Activated CD8-positive, alpha-beta memory T cell treated with anti-CD3 and anti-CD28 coated beads, Interleukin-2, amount 50 U/mL, for 1 hour (primary cell): ENCODE data around the gene SELENOO.
A peak's percentile ranks its signal among the peaks of the same experiment; 100 is the strongest.

Experiments
- DNase-seq: peaks from one replicate; pipeline ENCODE4 v3.0.0-alpha.2; 2020; ENCODE audit errors: extremely low read depth

SELENOO gene

DNA sequence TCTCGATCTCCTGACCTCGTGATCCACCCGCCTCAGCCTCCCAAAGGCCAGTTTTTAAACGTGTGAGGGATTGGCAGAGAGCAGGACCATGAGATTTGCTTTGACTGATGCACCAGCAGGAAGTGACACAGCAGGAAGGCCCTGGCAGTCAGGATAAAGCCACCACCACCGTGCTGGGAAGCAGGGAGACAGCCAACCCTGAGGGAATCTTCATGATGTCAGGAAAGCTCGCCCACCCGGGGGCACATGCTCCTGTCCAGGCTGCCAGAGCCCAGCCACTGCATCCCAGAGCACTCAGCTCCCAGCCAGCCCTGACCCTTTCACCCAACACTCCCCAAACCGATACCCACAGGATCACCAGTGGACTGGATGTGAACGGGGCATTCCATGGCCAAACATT lies 37.9 kb downstream of the SELENOO start:
- DNase-seq, result no peak

DNA sequence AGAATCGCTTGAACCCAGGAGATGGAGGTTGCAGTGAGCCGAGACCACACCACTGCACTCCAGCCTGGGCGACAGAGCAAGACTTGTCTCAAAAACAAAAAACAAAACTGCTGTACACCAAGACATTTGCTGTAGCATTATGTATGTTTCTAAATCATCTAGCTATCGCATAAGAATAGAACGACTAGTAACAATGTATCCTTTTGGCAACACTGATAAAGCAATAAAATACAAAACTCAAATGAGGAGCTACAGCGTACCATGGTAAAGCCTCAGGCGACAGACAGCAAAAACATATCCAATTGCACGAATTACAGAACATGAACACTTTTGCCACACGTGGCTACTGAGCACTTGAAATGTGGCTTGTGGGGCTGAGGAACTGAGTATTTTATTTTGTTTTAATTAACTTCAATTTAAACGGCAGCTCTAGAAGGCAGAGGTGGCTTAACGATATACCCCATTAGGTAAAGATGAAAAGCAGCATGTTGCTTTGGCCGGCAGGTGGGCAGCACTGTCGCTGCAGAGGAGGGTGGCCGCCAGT lies 41.7 kb downstream of the SELENOO start:
- no peak for DNase-seq

DNA sequence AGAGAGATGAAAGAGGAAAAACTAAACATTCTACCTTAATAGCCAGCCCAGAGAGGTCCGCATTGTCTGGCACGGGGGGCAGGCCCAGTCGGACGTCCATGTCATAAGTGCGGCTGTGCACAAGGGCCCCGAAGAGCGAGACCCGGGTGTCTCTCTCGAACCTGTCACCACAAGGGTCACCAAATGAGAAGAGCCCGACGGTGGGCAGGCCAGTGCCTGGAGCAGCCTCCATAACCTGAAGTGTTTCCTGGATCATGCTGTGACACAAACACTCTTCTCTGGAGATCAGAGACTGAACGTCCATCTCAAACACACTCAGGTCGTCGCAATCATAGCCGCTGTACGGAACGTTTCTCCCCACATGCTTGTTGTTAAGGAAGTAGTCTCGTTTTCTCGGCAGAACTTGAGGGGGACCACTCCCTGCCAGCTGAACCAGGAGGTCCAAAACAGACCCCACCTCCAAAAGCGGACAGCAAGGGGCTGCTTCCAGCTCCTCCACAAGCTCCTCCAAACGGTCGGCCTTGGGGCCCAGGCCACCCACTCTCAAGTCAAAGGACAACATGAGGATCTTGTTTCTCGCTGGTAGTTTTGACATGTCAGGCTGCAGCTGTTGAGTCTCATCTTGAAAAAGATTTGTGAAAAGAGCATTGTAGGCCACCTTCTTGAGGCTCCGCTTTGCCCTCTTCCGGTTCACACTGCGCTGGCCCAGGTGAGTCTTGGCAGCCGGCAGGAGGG lies 43.0 kb downstream of the SELENOO start:
- DNase-seq, result no peak

DNA sequence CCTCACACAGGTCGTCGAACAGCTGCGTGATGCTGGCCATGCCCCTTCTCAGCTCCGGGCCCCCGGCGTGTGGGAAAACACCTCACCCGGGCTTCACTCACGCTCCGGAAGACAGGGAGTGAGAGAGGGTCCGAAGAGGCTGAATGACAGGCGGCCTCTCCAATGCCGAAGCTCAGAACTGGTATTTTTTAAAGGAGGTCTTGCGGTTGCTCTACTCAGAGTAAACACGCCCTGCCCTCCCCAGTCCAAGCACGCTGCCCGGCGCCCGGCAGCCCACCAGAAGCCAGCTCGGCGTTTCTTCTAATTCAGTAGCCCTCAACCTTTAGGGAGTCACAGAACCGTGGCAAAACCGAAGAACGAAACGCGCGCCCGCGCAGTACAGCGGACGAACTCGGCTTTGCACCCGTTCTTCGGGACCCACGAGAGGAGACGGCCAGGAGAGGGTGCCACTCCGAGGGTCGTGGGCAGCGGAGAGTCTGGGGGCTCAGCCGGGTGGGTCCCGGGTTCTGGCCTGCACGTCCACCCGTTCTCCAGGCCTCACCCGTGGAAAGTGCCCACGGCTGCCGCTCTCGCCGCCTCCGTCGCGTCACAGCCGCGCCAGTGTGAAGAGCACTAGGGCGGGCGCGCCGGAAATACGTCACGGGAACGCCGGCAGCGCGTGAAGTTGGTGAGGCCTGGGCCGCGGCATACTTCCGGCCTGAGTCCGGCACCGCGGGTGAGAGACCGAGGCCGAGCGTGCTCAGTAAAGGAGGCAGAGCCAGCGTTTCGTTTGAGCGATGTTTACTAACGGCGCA lies 43.8 kb downstream of the SELENOO start, which contains the start of gene TUBGCP6:
Gene TUBGCP6, minus strand, starts transcription at position 604 of the 794 bp plus-strand sequence. Its CDS starts 564 bp downstream, at position 40.
- DNase-seq, result peak; percentile 64

DNA sequence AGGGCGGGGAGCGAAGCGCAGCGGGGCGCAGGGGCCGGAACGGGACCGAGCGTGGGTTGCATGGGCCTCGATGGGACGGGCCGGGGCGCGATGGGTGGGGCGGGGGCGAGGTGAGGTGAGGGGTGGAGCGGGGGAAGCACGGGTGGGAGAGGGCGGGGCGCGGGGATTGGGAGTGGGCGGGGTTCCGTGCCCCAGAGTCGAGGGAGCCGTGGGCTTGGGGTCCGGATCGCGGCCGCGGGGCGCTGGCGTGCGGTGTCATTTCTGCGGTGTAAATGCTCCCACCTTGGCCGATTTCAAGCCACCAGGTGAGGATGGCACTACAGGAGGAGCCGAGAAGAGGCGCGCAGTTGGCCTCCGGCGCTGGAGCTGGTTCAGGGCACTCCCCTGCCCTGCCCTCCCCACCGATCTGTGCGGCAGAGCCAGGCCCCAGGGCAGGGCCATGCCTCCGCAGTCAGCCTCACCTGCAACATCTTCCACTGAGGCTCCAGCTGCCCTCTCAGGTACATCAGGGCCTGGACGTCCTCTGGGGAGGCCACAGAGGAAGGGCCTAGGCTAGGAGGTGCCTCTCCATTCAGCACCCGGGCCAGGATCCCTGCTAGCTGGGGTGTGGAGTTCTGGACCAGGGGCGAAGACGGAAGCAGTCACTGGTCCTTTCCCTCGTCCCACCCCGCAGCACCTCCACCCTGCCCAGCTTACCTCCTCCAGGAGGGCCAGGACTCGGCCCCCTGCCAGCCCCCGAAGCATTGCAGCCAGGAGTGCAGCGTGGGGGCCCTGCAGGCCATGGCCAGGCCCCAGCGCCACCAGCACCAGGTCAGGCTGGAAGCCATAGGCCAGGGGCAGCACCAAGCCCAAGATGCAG lies 44.6 kb downstream of the SELENOO start:
- DNase-seq, result no peak

DNA sequence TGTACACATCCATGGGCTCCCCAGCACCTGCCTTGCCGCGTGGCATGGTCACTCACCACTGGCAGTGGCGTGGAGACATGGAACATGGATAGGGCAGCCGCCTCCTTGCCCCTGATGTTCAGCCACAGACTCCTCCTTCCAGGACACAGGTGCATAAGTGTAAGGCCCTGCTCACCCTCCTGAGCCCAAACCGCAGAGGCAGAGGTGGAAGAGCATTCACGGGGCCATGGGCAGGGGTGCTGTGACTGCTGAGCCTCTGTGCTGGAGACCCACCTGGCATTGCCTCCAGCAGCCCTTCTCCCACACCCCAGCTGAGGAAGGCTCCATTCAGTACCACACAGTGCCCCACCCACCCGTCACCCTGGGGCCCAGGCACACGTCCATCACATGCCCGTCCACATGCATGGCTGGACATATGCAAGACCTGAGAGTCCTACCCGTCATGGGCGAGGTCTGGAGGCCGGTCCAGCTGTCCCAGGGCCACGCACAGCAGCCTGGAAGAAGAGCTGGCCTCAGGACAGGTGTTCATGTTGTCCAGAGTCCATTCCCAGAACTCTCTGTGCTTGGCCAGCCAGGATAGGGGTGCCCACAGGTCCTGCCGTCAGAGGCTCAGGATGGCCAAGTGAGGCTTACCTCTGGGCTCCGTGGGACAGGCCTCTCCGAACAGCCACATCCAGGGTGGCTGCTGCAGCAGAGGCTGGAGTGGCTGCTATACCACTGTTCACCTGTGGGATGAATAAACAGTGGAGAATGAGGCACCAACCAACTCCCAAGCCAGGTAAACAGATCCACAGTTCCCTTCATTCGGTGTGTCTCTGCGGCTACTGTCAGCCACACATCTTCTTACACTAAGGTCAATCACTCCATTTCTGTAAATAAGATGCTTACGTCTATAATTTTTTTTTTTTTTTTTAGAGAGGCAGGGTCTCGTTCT lies 45.7 kb downstream of the SELENOO start:
- DNase-seq, result no peak

DNA sequence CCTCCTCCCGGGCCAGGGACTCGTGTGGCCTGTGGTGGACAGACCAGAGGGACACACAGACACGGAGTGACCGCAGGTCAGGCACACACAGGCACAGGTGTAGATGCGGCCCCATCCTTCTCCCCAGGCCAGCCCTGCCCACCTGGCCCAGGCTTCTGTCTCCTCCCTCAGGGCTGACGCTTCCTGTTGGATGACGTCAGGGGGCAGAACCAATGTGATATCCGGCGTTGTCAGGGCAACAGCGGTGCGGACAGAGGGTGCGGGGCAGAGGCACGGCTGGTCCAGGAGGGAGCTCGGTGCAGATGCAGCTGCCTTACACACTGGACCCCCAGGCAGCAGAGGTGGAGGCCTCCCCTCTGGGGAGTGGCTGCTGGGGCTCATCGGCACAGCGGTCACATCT lies 46.9 kb downstream of the SELENOO start:
- DNase-seq, result no peak

DNA sequence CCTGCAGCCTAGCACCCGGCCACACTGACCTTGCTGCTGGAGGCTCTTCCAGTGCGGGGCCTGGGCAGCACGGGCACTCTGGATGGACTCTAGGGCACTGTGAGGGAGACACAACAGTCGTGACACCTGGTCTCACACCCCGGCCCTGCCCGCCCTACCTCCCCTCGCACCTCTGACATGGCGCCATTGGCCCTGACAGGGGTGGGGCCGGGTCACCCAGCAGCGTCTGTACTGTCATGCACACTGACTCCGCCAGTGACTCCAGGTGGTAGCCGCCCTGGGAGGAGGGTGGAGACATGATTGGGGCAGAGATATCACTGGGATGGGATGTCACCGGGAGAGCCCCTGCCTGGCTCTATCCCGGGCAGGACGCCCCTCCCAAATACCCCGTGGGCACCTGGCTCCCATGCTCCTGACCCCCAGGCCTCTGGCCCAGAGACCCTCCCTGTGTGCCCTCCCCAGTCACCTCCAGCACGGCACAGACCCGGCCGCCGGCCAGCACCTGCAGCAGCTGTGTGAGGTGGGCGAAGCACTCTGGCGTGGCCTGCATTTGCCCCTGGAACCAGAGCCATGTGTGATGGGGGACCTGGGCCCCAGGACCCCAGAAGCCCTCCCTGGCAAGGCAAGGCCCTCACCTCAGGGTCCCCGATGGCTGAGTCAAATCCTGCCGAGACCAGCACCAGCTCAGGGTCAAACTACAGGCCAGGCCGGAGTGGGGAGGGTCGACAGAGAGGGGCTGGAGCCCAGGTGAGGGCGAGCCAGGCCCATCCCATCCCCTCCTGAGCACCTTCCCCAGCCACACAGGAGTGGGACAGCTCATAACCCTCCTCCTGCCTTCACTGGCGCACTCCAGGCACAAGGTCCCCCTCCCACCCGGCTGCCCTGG lies 47.6 kb downstream of the SELENOO start:
- no peak for DNase-seq

DNA sequence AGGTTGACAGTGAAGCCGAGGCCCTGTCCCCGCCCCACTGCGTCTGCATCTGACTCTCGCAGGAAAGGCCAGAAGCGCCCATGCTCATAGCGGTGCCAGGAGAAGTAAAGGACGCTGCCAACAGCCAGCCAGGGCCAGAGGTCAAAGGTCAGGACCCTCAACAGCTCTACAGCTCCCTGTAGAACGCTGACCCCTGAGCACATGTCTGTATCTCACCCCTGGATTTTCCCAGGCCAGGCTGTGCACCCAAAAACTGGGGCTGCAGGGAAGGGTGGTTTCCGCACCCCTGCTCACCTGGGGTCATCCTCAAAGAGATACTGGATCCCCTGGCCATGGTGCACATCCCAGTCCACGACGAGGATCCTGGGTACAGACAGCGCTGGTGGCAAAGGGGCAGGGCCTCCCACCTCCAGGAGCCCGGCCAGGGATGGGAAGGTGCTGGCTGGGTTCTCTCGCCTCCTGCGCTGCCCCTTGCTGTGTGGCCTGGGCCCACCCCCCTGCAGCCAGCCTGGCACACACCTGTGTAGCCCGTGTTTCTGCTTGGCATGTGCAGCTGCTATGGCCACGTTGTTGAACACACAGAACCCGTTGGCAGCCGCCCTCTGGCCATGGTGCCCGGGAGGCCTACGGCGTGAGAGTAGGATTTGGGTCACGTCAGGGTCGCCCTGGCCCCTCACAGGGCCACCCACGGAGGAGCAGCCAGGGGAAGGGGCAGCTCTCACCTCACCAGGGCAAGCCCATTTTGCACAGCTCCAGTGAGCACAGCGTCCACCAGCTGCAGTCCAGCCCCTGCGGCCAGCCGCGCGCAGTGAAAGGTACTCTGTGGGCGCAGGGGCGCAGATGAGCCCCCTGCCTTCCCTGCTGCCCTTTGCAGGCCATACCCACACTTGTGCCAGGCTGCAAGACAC lies 48.8 kb downstream of the SELENOO start:
- no peak for DNase-seq

DNA sequence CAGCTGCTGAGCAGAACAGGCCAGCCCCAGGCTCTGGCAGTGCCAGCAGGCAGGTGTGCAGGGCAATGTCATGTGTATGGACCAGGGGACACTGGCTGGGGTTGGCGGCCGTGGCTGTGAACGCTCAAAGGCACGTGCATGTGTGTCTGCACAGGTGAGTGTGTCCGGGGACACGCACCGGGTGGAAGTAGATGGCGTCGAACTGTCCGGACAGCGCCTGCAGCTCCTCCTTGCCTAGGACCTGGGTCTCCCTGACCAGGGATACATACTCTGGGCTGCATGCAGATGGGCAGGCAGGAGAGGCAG lies 49.4 kb downstream of the SELENOO start:
- DNase-seq, result no peak

DNA sequence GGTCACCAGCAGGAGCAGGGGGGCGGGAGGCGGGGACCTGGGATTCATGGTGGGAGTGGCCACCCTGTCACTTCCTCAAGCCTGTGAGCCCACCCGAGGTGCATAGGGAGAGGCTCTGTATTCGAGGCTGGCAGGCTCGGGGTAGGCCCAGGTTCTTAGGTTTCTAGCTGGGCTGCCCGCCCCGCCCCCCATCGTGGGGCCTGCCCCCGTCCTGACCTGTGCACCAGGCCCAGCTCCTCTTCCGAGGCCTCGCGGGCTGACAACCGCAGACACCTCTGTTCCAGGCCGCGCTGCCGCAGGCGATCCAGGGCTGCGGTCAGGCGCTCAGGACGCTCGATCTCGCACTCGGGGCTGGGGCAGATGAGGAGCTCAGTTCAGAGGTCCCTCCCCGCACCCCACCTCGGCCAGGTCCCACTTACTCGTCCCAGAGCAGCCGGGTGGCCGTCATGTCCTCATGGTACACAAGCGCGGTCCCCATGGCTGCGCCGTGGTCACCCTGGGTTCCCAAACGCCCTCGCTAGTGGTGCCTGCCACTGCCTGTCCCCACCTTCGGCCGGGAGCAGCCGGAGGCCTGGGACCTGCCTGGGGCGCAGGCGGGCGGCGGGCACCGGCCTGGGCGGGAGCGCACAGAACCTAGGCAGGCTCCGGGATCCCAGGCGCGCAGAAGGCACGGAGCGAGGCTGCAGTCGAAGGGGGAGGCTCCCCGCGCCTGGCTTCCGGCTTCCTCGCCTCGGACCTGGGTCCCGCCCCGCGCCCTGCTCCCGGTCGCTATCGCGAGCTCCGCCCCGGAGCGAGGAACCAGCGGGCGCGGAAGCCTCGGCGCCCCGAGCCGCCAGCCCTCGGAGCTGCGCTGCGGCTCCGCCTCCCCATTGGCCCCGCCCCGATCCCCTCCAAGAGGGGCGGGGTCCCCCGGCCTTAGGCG lies 50.0 kb downstream of the SELENOO start, which contains the start of gene HDAC10:
Gene HDAC10, minus strand, starts transcription at position 711 of the 922 bp plus-strand sequence. Its CDS starts 233 bp downstream, at position 478.
- DNase-seq, result no peak

DNA sequence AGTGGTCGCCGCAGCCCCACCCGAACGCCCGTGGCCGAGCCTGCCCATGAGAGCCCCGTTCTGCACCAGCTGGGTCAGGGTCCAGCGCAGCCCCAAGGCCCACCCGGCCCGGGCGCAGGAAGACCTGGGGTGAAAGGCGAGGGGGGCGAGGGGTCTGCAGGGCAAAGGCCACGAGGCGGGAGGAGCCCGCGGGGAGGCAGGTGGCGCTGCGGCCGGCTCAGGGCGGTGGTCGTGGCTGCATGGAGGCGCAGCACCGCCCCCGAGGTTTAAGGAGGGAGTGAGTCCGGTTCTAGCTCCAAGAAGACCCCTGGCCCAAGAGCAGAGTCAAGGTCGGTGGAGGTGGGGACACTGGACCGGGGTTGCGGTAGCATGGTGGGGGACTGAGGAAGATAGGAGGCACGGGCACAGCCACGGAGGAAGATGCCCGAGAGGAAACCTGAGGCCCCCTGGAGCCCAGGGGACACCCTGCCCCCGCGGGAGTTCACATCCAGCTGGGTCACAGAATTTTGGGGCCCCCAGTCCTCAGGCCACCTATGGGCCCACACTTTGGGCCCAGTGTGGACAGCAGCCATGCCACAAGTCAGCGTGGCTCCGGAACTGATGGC lies 50.8 kb downstream of the SELENOO start:
- DNase-seq, result no peak

DNA sequence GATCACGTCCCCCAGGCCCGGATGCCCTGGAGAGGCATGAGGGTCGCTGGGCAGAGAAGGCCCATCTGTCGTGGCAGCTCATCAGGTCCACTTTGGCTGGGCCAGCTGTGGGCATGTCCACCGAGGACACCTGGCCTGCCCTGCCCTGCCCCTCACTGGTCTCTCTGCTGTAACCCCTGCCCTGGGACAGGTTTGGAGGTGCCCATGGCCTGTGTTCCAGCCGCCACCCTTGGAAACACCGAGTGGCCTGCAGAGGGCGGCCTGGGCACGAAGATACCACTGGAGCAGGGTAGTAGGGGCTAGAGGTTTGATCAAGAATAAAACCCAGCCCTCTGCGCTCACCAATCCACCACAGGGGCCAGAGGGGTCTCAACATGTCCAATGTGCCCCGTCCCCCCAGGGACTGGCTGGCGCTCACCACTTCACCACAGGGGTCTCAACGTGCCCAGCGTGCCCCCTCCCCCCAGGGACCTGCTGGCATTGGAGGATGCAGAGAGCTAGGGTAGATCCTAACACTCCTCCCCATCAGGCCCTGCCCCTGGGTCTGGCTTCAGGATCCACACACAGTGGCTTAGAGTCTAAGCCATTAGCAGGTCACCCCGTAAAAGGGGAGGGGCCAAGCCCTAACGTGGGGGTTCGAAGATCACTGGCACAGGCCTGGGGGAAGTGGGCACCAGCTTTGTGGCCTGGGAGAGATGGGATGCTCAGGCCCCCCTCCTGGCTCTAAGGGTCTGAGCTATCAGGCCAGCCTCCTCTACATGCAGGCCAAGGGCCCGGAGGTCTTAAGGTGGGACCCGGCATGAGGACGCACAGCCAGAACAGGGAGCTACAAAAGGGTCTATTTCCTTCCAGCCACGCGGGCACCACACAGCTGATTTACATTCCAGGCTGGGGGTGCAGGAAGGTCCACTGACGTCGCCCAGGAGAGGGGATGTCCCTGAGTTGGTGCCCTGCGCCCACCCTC lies 51.6 kb downstream of the SELENOO start:
- peak; percentile 43 for DNase-seq

DNA sequence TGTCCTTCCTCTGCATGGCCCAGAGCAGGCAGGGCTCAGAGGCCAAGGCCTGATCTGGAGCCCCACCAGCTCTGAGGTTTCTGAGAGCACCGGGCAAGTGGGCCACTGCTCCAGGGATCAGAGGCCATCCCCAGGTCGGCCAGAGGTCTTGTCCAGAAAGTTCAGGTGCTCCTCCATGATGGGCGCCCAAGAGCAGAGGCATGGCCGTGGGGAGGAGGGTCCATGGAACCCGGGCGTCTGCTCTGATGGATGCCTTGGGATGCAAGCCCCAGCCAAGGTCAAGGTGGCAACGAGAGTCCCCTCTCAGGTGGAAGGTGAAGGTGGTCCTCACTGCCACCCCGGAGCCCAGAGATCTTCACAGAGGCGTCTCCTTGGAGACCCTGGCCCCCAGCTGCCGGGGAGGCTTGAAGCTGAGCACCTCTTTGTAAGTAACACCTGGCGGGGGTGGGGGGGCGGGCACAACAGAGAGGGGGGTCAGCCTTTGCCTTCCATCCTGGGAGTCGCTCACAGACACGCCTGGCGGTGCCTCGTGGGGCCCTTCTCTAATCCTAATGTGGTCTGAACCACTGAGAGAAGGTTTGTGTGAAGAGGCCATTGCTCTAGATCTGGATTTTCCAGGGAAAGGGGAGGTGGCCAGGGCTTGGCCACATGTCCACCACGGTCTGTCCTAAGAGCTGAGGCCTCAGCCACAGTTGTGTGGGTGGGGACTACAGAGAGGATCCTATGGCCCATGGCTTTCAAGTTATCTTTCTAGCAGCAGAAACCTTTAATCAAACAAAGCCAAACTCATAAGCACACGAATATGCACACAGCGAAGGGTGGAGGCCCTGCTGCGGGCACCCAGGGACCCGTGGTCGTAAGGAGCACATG lies 52.5 kb downstream of the SELENOO start:
- no peak for DNase-seq

DNA sequence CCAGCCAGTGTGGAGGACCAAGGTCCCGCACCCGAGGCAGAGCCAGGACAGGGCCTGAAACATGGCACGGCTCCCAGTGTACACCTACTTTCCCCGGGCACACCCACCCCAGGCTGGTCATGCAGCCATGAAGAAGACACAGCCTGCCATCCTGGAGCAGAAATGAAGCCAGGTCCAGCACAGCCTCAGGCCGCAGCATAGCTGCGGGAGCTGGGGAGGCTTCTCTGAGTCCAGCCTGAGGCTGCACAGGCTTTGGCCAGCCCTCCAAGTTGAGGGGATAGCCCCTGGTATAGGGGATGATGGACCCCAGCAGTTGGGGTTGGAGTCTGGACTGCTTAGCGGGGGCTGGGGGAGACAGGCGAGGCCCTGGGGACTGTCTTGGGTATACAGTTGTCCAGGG lies 53.1 kb downstream of the SELENOO start:
- no peak for DNase-seq
